Gastroesophageal sphincter (tissue), 3 donors: Measurements from ENCODE around the gene SUPT20HL1.
A peak's percentile ranks its signal among the peaks of the same experiment; 100 is the strongest.

Experiments
- EP300 ChIP-seq: sonication (generic); formaldehyde crosslinking; IDR thresholded peaks from one replicate; pipeline ENCODE4 v1.6.1; 2017; ENCODE audit warnings: antibody characterized with exemption, mild to moderate bottlenecking
- POLR2A ChIP-seq, 2 donors: fragments of 450-650 bp; IDR thresholded peaks; one replicate each; pipeline ENCODE4 v1.6.1; 2017; ENCODE audit warnings: antibody characterized with exemption in 2 of 2, mild to moderate bottlenecking in 2 of 2, moderate library complexity in 1 of 2
- POLR2AphosphoS5 ChIP-seq: sonication (generic); formaldehyde crosslinking; IDR thresholded peaks from one replicate; pipeline ENCODE4 v1.6.1; 2017; ENCODE audit warnings: antibody characterized with exemption
- TF ChIP-seq, protein P1 (sequence below), 4 experiments: fragments of 200-600 bp in 2 of 4; fragments of 450-650 bp in 2 of 4; sonication (generic) in 1 of 4; IDR thresholded peaks; one replicate each; pipeline ENCODE4 v1.5.1; 2017 to 2019; ENCODE audit warnings: antibody characterized with exemption in 4 of 4, mild to moderate bottlenecking in 2 of 4, moderate library complexity in 2 of 4

- TF ChIP-seq, protein P1, sequence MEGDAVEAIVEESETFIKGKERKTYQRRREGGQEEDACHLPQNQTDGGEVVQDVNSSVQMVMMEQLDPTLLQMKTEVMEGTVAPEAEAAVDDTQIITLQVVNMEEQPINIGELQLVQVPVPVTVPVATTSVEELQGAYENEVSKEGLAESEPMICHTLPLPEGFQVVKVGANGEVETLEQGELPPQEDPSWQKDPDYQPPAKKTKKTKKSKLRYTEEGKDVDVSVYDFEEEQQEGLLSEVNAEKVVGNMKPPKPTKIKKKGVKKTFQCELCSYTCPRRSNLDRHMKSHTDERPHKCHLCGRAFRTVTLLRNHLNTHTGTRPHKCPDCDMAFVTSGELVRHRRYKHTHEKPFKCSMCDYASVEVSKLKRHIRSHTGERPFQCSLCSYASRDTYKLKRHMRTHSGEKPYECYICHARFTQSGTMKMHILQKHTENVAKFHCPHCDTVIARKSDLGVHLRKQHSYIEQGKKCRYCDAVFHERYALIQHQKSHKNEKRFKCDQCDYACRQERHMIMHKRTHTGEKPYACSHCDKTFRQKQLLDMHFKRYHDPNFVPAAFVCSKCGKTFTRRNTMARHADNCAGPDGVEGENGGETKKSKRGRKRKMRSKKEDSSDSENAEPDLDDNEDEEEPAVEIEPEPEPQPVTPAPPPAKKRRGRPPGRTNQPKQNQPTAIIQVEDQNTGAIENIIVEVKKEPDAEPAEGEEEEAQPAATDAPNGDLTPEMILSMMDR (IDR thresholded peaks at IDR 0.05) = peak; percentile 43 to 65 (median 49)
- TF ChIP-seq EP300 (no peak), POLR2A (IDR thresholded peaks at IDR 0.05) (no peak), POLR2AphosphoS5 (no peak)
These were observed 11.0 kb downstream of the SUPT20HL1 start for GRCh38 chrX:24371391-24371972.
